Activated CD4-positive, alpha-beta T cell treated with anti-CD3 and anti-CD28 coated beads, Interleukin-2, amount 10 ng/mL, durations not matched to agents 7 days and 5 days (primary cell): ENCODE results near the gene WASF1. TPM values are rescaled to one million over a fixed set of nuclear protein-coding genes. Genes with fewer than 3 reads are reported as not detected.

Experiments used
- CTCF ChIA-PET: fragments of 350-600 bp; sonication (Branson Sonifier 250); formaldehyde crosslinking; loops from one replicate; lab custom pipeline; 2021; ENCODE audit warnings: antibody characterized with exemption; lab: Charles Lee
- POLR2A ChIA-PET: fragments of 350-600 bp; sonication (Branson Sonifier 250); formaldehyde crosslinking; loops from one replicate; lab custom pipeline; 2021; ENCODE audit warnings: antibody characterized with exemption; lab: Charles Lee
- DNase-seq: peaks from one replicate; pipeline ENCODE4 v3.0.0-alpha.2; 2020
- H3K27ac Mint-ChIP-seq: one replicate; pipeline ENCODE4 v1.8.0; 2021; ENCODE audit warnings: mild to moderate bottlenecking, moderate library complexity, mixed read lengths
- H3K27me3 Mint-ChIP-seq: one replicate; pipeline ENCODE4 v1.8.0; 2021; ENCODE audit warnings: mixed read lengths
- H3K36me3 Mint-ChIP-seq: one replicate; pipeline ENCODE4 v1.8.0; 2021; ENCODE audit warnings: low read depth, mixed read lengths
- H3K4me1 Mint-ChIP-seq: one replicate; pipeline ENCODE4 v1.8.0; 2021; ENCODE audit warnings: mixed read lengths
- H3K4me3 Mint-ChIP-seq: one replicate; pipeline ENCODE4 v1.8.0; 2021; ENCODE audit warnings: mild to moderate bottlenecking, moderate library complexity, mixed read lengths
- H3K9me3 Mint-ChIP-seq: one replicate; pipeline ENCODE4 v1.8.0; 2021; ENCODE audit warnings: mixed read lengths
- total RNA-seq, 2 experiments: library from RNA; stranded (reverse); gene quantifications; one replicate each; pipeline ENCODE4 v1.2.3, GENCODE V29; 2021

Gene WASF1
- total RNA-seq = under 1 TPM; 0.45 to 0.46 TPM

- POLR2A ChIA-PET = interaction anchor here (0.6 kb wide), 1 partner anchor 1825 kb away, joined by 6 read pairs; no protein-coding TSS in a partner anchor
- Mint-ChIP-seq H3K27ac (peak within 1 kb of the TSS; percentile 27), H3K4me3 (peak within 1 kb of the TSS; percentile 79)
Measured at GRCh38 chr6:110179406-110180227, at the start of gene WASF1. WASF1 (minus strand) TSS chr6:110179670; CDS start chr6:110127601, 52,069 bp downstream.

GRCh38 chr6:110226261-110226660, 46.8 kb upstream of the WASF1 start:
- CTCF ChIA-PET = no interaction called here
- peaks cover 22% of the 10 kb centered on the region for H3K36me3 Mint-ChIP-seq

More at GRCh38 chr6:110179406-110180227, at the start of gene WASF1:
- peaks cover 7% of the 10 kb centered on the region for H3K4me1 Mint-ChIP-seq
- no peaks in the 10 kb centered on the region for H3K9me3 Mint-ChIP-seq
- peak; percentile 93 for DNase-seq
- H3K27me3 Mint-ChIP-seq = peaks cover 17% of the 10 kb centered on the region
- CTCF ChIA-PET = interaction anchor here (0.9 to 2.4 kb wide), 2 partner anchors 20 to 33 kb away, joined by 4 to 8 read pairs; no protein-coding TSS in a partner anchor
- H3K36me3 Mint-ChIP-seq = no peaks in the 10 kb centered on the region

GRCh38 chr6:110221738-110222137, 42.3 kb upstream of the WASF1 start:
- no peaks in the 10 kb centered on the region for H3K27me3 Mint-ChIP-seq
- no peak for DNase-seq
- ChIA-PET POLR2A (no interaction called here), CTCF (interaction anchor here (1.7 kb wide), 1 partner anchor 12 kb away, joined by 3 read pairs; no protein-coding TSS in a partner anchor)
- no peak overlapping the region for H3K4me3 Mint-ChIP-seq
- H3K9me3 Mint-ChIP-seq = peaks cover 2% of the 10 kb centered on the region
- no peak overlapping the region for H3K27ac Mint-ChIP-seq
- H3K36me3 Mint-ChIP-seq = peaks cover 40% of the 10 kb centered on the region
- H3K4me1 Mint-ChIP-seq = no peaks in the 10 kb centered on the region

More at GRCh38 chr6:110226261-110226660, 46.8 kb upstream of the WASF1 start:
- POLR2A ChIA-PET = no interaction called here
- H3K4me3 Mint-ChIP-seq = no peak overlapping the region
- no peak overlapping the region for H3K27ac Mint-ChIP-seq
- DNase-seq = no peak
- H3K9me3 Mint-ChIP-seq = no peaks in the 10 kb centered on the region
- H3K27me3 Mint-ChIP-seq = no peaks in the 10 kb centered on the region
- H3K4me1 Mint-ChIP-seq = no peaks in the 10 kb centered on the region

- Mint-ChIP-seq H3K27me3 (no peaks in the 10 kb centered on the region), H3K9me3 (peaks cover 2% of the 10 kb centered on the region), H3K27ac (no peak overlapping the region), H3K4me3 (no peak overlapping the region), H3K36me3 (peaks cover 52% of the 10 kb centered on the region), H3K4me1 (no peaks in the 10 kb centered on the region)
- POLR2A ChIA-PET = no interaction called here
- CTCF ChIA-PET = no interaction called here
- no peak for DNase-seq
Measured at GRCh38 chr6:110217266-110217665, 37.8 kb upstream of the WASF1 start.

GRCh38 chr6:110216140-110216539, 36.7 kb upstream of the WASF1 start:
- Mint-ChIP-seq H3K4me3 (no peak overlapping the region), H3K36me3 (peaks cover 56% of the 10 kb centered on the region), H3K4me1 (no peaks in the 10 kb centered on the region), H3K9me3 (peaks cover 2% of the 10 kb centered on the region), H3K27me3 (no peaks in the 10 kb centered on the region), H3K27ac (no peak overlapping the region)
- ChIA-PET POLR2A (no interaction called here), CTCF (interaction anchor here (0.9 to 1.1 kb wide), 2 partner anchors 10 to 101 kb away, joined by 3 read pairs; no protein-coding TSS in a partner anchor)
- DNase-seq = no peak

- no peak overlapping the region for H3K27ac Mint-ChIP-seq
- no peaks in the 10 kb centered on the region for H3K27me3 Mint-ChIP-seq
- no peak for DNase-seq
- H3K36me3 Mint-ChIP-seq = peaks cover 47% of the 10 kb centered on the region
- CTCF ChIA-PET = no interaction called here
- no peaks in the 10 kb centered on the region for H3K9me3 Mint-ChIP-seq
- H3K4me3 Mint-ChIP-seq = no peak overlapping the region
- H3K4me1 Mint-ChIP-seq = no peaks in the 10 kb centered on the region
- POLR2A ChIA-PET = no interaction called here
Measured at GRCh38 chr6:110214338-110214737, 34.9 kb upstream of the WASF1 start.

GRCh38 chr6:110211753-110212152, 32.3 kb upstream of the WASF1 start:
- H3K4me1 Mint-ChIP-seq = no peaks in the 10 kb centered on the region
- CTCF ChIA-PET = no interaction called here
- DNase-seq = no peak
- H3K9me3 Mint-ChIP-seq = no peaks in the 10 kb centered on the region
- no peak overlapping the region for H3K27ac Mint-ChIP-seq
- H3K27me3 Mint-ChIP-seq = no peaks in the 10 kb centered on the region
- peaks cover 43% of the 10 kb centered on the region for H3K36me3 Mint-ChIP-seq
- POLR2A ChIA-PET = no interaction called here
- H3K4me3 Mint-ChIP-seq = no peak overlapping the region

- CTCF ChIA-PET = interaction anchor here (0.6 kb wide), 1 partner anchor 547 kb away, joined by 3 read pairs; no protein-coding TSS in a partner anchor
- Mint-ChIP-seq H3K36me3 (peaks cover 26% of the 10 kb centered on the region), H3K4me3 (no peak overlapping the region), H3K9me3 (no peaks in the 10 kb centered on the region), H3K27me3 (no peaks in the 10 kb centered on the region), H3K27ac (no peak overlapping the region), H3K4me1 (no peaks in the 10 kb centered on the region)
- no peak for DNase-seq
- POLR2A ChIA-PET = no interaction called here
Measured at GRCh38 chr6:110207652-110208051, 28.2 kb upstream of the WASF1 start.

GRCh38 chr6:110201151-110201884, 21.8 kb upstream of the WASF1 start:
- H3K9me3 Mint-ChIP-seq = no peaks in the 10 kb centered on the region
- H3K36me3 Mint-ChIP-seq = peaks cover 5% of the 10 kb centered on the region
- no peak for DNase-seq
- ChIA-PET POLR2A (no interaction called here), CTCF (interaction anchor here (1.1 kb wide), 1 partner anchor 8 kb away, joined by 3 read pairs; no protein-coding TSS in a partner anchor)
- H3K27ac Mint-ChIP-seq = no peak overlapping the region
- no peaks in the 10 kb centered on the region for H3K4me1 Mint-ChIP-seq
- H3K27me3 Mint-ChIP-seq = no peaks in the 10 kb centered on the region
- no peak overlapping the region for H3K4me3 Mint-ChIP-seq

GRCh38 chr6:110198561-110198960, 19.1 kb upstream of the WASF1 start:
- Mint-ChIP-seq H3K36me3 (peaks cover 13% of the 10 kb centered on the region), H3K4me1 (no peaks in the 10 kb centered on the region), H3K27ac (no peak overlapping the region), H3K9me3 (no peaks in the 10 kb centered on the region), H3K4me3 (no peak overlapping the region), H3K27me3 (no peaks in the 10 kb centered on the region)
- DNase-seq = no peak
- POLR2A ChIA-PET = no interaction called here
- CTCF ChIA-PET = interaction anchor here (0.7 to 1.1 kb wide), 3 partner anchors 10 to 182 kb away, joined by 3 read pairs; no protein-coding TSS in a partner anchor

- no peak overlapping the region for H3K27ac Mint-ChIP-seq
- H3K27me3 Mint-ChIP-seq = no peaks in the 10 kb centered on the region
- no peak overlapping the region for H3K4me3 Mint-ChIP-seq
- ChIA-PET CTCF (interaction anchor here (1.6 kb wide), 1 partner anchor 16 kb away, joined by 3 read pairs; no protein-coding TSS in a partner anchor), POLR2A (no interaction called here)
- no peak for DNase-seq
- H3K9me3 Mint-ChIP-seq = no peaks in the 10 kb centered on the region
- H3K4me1 Mint-ChIP-seq = no peaks in the 10 kb centered on the region
- peaks cover 14% of the 10 kb centered on the region for H3K36me3 Mint-ChIP-seq
Measured at GRCh38 chr6:110196874-110197273, 17.4 kb upstream of the WASF1 start.

- POLR2A ChIA-PET = no interaction called here
- Mint-ChIP-seq H3K4me1 (no peaks in the 10 kb centered on the region), H3K4me3 (no peak overlapping the region)
Measured at GRCh38 chr6:110195639-110196038, 16.2 kb upstream of the WASF1 start.

More at GRCh38 chr6:110195639-110196038, 16.2 kb upstream of the WASF1 start:
- Mint-ChIP-seq H3K27me3 (no peaks in the 10 kb centered on the region), H3K36me3 (peaks cover 14% of the 10 kb centered on the region), H3K9me3 (no peaks in the 10 kb centered on the region), H3K27ac (no peak overlapping the region)
- no peak for DNase-seq
- CTCF ChIA-PET = interaction anchor here (1.6 kb wide), 1 partner anchor 15 kb away, joined by 3 read pairs; no protein-coding TSS in a partner anchor
